Measurements from ENCODE around the gene PLA2R1. TPM values are rescaled to one million over a fixed set of nuclear protein-coding genes. Genes with fewer than 3 reads are reported as not detected.

The PLA2R1 gene
- polyA plus RNA-seq, 4 donors: 3.3 to 24.6 (median 4.3) TPM

GRCh38 chr2:160096409-160096808 is 34.0 kb upstream of the PLA2R1 start:
- H3K27me3 ChIP-seq (ENCODE audit: control insufficient read depth in 3 of 3, insufficient read depth in 3 of 3, low read length in 3 of 3): no peaks in the 10 kb centered on the region
- FAIRE-seq (no peak), DNase-seq (no peak)
- WGBS, 3 donors: 68 to 83% (median 73%) methylated on average over 4 of the region's 4 CpGs
- peaks cover 0 to 2% (median 0%) of the 10 kb centered on the region in 3 donors for H3K4me1 ChIP-seq (ENCODE audit: control insufficient read depth in 3 of 3, insufficient read depth in 2 of 3, low read depth in 1 of 3, low read length in 2 of 3)
- H3K27ac ChIP-seq (ENCODE audit: low read depth in 1 of 3, low read length in 2 of 3): no peak overlapping the region
- peaks cover 0 to 4% (median 0%) of the 10 kb centered on the region in 3 donors for H3K36me3 ChIP-seq (ENCODE audit: control insufficient read depth in 3 of 3, insufficient read depth in 2 of 3, low read depth in 1 of 3, low read length in 3 of 3)
- H3K4me3 ChIP-seq (ENCODE audit: low read depth in 1 of 3, low read length in 3 of 3): no peak overlapping the region
- peaks cover 0 to 11% of the 10 kb centered on the region in 2 donors for H3K9me3 ChIP-seq (ENCODE audit: control insufficient read depth in 2 of 2, insufficient read depth in 1 of 2, low read depth in 1 of 2, low read length in 1 of 2)

- DNase-seq: no peak
- Histone ChIP-seq H3K9me3 (ENCODE audit: control insufficient read depth in 2 of 2, insufficient read depth in 1 of 2, low read depth in 1 of 2, low read length in 1 of 2) (peaks cover 4 to 33% of the 10 kb centered on the region in 2 donors), H3K4me3 (ENCODE audit: low read depth in 1 of 3, low read length in 3 of 3) (no peak overlapping the region), H3K27me3 (ENCODE audit: control insufficient read depth in 3 of 3, insufficient read depth in 3 of 3, low read length in 3 of 3) (no peaks in the 10 kb centered on the region), H3K27ac (ENCODE audit: low read depth in 1 of 3, low read length in 2 of 3) (no peak overlapping the region), H3K36me3 (ENCODE audit: control insufficient read depth in 3 of 3, insufficient read depth in 2 of 3, low read depth in 1 of 3, low read length in 3 of 3) (peaks cover 0 to 4% (median 0%) of the 10 kb centered on the region in 3 donors), H3K4me1 (ENCODE audit: control insufficient read depth in 3 of 3, insufficient read depth in 2 of 3, low read depth in 1 of 3, low read length in 2 of 3) (peaks cover 0 to 2% (median 0%) of the 10 kb centered on the region in 3 donors)
- 76 to 91% (median 88%) methylated on average over 4 of the region's 4 CpGs for WGBS, 3 donors
- FAIRE-seq: no peak
These were observed 30.0 kb upstream of the PLA2R1 start for GRCh38 chr2:160092445-160092844.

- H3K27ac ChIP-seq (ENCODE audit: low read depth in 1 of 3, low read length in 2 of 3): no peak overlapping the region
- no peak overlapping the region for H3K4me3 ChIP-seq (ENCODE audit: low read depth in 1 of 3, low read length in 3 of 3)
- no peaks in the 10 kb centered on the region for H3K4me1 ChIP-seq (ENCODE audit: control insufficient read depth in 3 of 3, insufficient read depth in 2 of 3, low read depth in 1 of 3, low read length in 2 of 3)
- H3K27me3 ChIP-seq (ENCODE audit: control insufficient read depth in 3 of 3, insufficient read depth in 3 of 3, low read length in 3 of 3): no peaks in the 10 kb centered on the region
- peaks cover 0 to 4% (median 0%) of the 10 kb centered on the region in 3 donors for H3K36me3 ChIP-seq (ENCODE audit: control insufficient read depth in 3 of 3, insufficient read depth in 2 of 3, low read depth in 1 of 3, low read length in 3 of 3)
- DNase-seq (no peak), FAIRE-seq (no peak)
- H3K9me3 ChIP-seq (ENCODE audit: control insufficient read depth in 2 of 2, insufficient read depth in 1 of 2, low read depth in 1 of 2, low read length in 1 of 2): peaks cover 5 to 38% of the 10 kb centered on the region in 2 donors
These were observed 29.0 kb upstream of the PLA2R1 start for GRCh38 chr2:160091381-160091780.

GRCh38 chr2:160087854-160088745 is 25.7 kb upstream of the PLA2R1 start:
- peaks cover 5 to 60% of the 10 kb centered on the region in 2 donors for H3K9me3 ChIP-seq (ENCODE audit: control insufficient read depth in 2 of 2, insufficient read depth in 1 of 2, low read depth in 1 of 2, low read length in 1 of 2)
- H3K4me1 ChIP-seq (ENCODE audit: control insufficient read depth in 3 of 3, insufficient read depth in 2 of 3, low read depth in 1 of 3, low read length in 2 of 3): no peaks in the 10 kb centered on the region
- H3K36me3 ChIP-seq (ENCODE audit: control insufficient read depth in 3 of 3, insufficient read depth in 2 of 3, low read depth in 1 of 3, low read length in 3 of 3): peaks cover 0 to 4% (median 0%) of the 10 kb centered on the region in 3 donors
- H3K27me3 ChIP-seq (ENCODE audit: control insufficient read depth in 3 of 3, insufficient read depth in 3 of 3, low read length in 3 of 3): no peaks in the 10 kb centered on the region
- DNase-seq (peak in 1 of 2 donors; percentile 35), FAIRE-seq (no peak)
- 73 to 81% (median 76%) methylated on average over 4 of the region's 4 CpGs for WGBS, 3 donors
- no peak overlapping the region for H3K27ac ChIP-seq (ENCODE audit: low read depth in 1 of 3, low read length in 2 of 3)
- no peak overlapping the region for H3K4me3 ChIP-seq (ENCODE audit: low read depth in 1 of 3, low read length in 3 of 3)

GRCh38 chr2:160085662-160086061 is 23.2 kb upstream of the PLA2R1 start:
- no peak overlapping the region for H3K27ac ChIP-seq (ENCODE audit: low read depth in 1 of 3, low read length in 2 of 3)
- no peaks in the 10 kb centered on the region for H3K27me3 ChIP-seq (ENCODE audit: control insufficient read depth in 3 of 3, insufficient read depth in 3 of 3, low read length in 3 of 3)
- 91 to 92% (median 91%) methylated on average over 3 of the region's 3 CpGs for WGBS, 3 donors
- no peak overlapping the region for H3K4me3 ChIP-seq (ENCODE audit: low read depth in 1 of 3, low read length in 3 of 3)
- no peaks in the 10 kb centered on the region for H3K36me3 ChIP-seq (ENCODE audit: control insufficient read depth in 3 of 3, insufficient read depth in 2 of 3, low read depth in 1 of 3, low read length in 3 of 3)
- DNase-seq: no peak
- H3K4me1 ChIP-seq (ENCODE audit: control insufficient read depth in 3 of 3, insufficient read depth in 2 of 3, low read depth in 1 of 3, low read length in 2 of 3): no peaks in the 10 kb centered on the region
- H3K9me3 ChIP-seq (ENCODE audit: control insufficient read depth in 2 of 2, insufficient read depth in 1 of 2, low read depth in 1 of 2, low read length in 1 of 2): peaks cover 5 to 58% of the 10 kb centered on the region in 2 donors
- FAIRE-seq: no peak

GRCh38 chr2:160077912-160078810 is 15.7 kb upstream of the PLA2R1 start:
- peak overlapping the region; percentile 34 to 72 (median 71) for H3K27ac ChIP-seq (ENCODE audit: low read depth in 1 of 3, low read length in 2 of 3)
- DNase-seq (peak; percentile 78 to 88), FAIRE-seq (no peak)
- H3K4me1 ChIP-seq (ENCODE audit: control insufficient read depth in 3 of 3, insufficient read depth in 2 of 3, low read depth in 1 of 3, low read length in 2 of 3): peaks cover 5 to 55% (median 6%) of the 10 kb centered on the region in 3 donors
- H3K9me3 ChIP-seq (ENCODE audit: control insufficient read depth in 2 of 2, insufficient read depth in 1 of 2, low read depth in 1 of 2, low read length in 1 of 2): peaks cover 0 to 10% of the 10 kb centered on the region in 2 donors
- H3K4me3 ChIP-seq (ENCODE audit: low read depth in 1 of 3, low read length in 3 of 3): peak overlapping the region in 1 of 3 donors; percentile 3
- no peaks in the 10 kb centered on the region for H3K27me3 ChIP-seq (ENCODE audit: control insufficient read depth in 3 of 3, insufficient read depth in 3 of 3, low read length in 3 of 3)
- no peaks in the 10 kb centered on the region for H3K36me3 ChIP-seq (ENCODE audit: control insufficient read depth in 3 of 3, insufficient read depth in 2 of 3, low read depth in 1 of 3, low read length in 3 of 3)
- WGBS, 3 donors: 12 to 62% (median 37%) methylated on average over 4 of the region's 4 CpGs

- H3K9me3 ChIP-seq (ENCODE audit: control insufficient read depth in 2 of 2, insufficient read depth in 1 of 2, low read depth in 1 of 2, low read length in 1 of 2): peaks cover 0 to 12% of the 10 kb centered on the region in 2 donors
- WGBS, 3 donors: 5 to 36% (median 12%) methylated on average over 4 of the region's 4 CpGs
- no peaks in the 10 kb centered on the region for H3K36me3 ChIP-seq (ENCODE audit: control insufficient read depth in 3 of 3, insufficient read depth in 2 of 3, low read depth in 1 of 3, low read length in 3 of 3)
- DNase-seq: no peak
- peaks cover 5 to 55% (median 6%) of the 10 kb centered on the region in 3 donors for H3K4me1 ChIP-seq (ENCODE audit: control insufficient read depth in 3 of 3, insufficient read depth in 2 of 3, low read depth in 1 of 3, low read length in 2 of 3)
- no peak overlapping the region for H3K4me3 ChIP-seq (ENCODE audit: low read depth in 1 of 3, low read length in 3 of 3)
- peak overlapping the region; percentile 64 to 71 (median 71) for H3K27ac ChIP-seq (ENCODE audit: low read depth in 1 of 3, low read length in 2 of 3)
- FAIRE-seq: no peak
- H3K27me3 ChIP-seq (ENCODE audit: control insufficient read depth in 3 of 3, insufficient read depth in 3 of 3, low read length in 3 of 3): no peaks in the 10 kb centered on the region
These were observed 14.5 kb upstream of the PLA2R1 start for GRCh38 chr2:160076914-160077313.

GRCh38 chr2:160076241-160076640 is 13.8 kb upstream of the PLA2R1 start:
- WGBS, 3 donors: 16 to 66% (median 21%) methylated on average over 2 of the region's 2 CpGs
- no peaks in the 10 kb centered on the region for H3K27me3 ChIP-seq (ENCODE audit: control insufficient read depth in 3 of 3, insufficient read depth in 3 of 3, low read length in 3 of 3)
- peak; percentile 77 to 88 for DNase-seq
- H3K4me1 ChIP-seq (ENCODE audit: control insufficient read depth in 3 of 3, insufficient read depth in 2 of 3, low read depth in 1 of 3, low read length in 2 of 3): peaks cover 5 to 55% (median 6%) of the 10 kb centered on the region in 3 donors
- no peak overlapping the region for H3K4me3 ChIP-seq (ENCODE audit: low read depth in 1 of 3, low read length in 3 of 3)
- H3K9me3 ChIP-seq (ENCODE audit: control insufficient read depth in 2 of 2, insufficient read depth in 1 of 2, low read depth in 1 of 2, low read length in 1 of 2): peaks cover 0 to 12% of the 10 kb centered on the region in 2 donors
- FAIRE-seq: peak; percentile 85
- peak overlapping the region; percentile 36 to 83 (median 78) for H3K27ac ChIP-seq (ENCODE audit: low read depth in 1 of 3, low read length in 2 of 3)
- no peaks in the 10 kb centered on the region for H3K36me3 ChIP-seq (ENCODE audit: control insufficient read depth in 3 of 3, insufficient read depth in 2 of 3, low read depth in 1 of 3, low read length in 3 of 3)
